22Rv1 (cell line): Measurements from ENCODE around the gene SORCS2.

ENCODE experiments used
- H3K27ac ChIP-seq: fragments of 450-650 bp; 2 replicates; pipeline ENCODE4 v1.5.1; 2017
- CTCF ChIP-seq: fragments of 450-650 bp; IDR thresholded peaks from 2 replicates; pipeline ENCODE4 v1.5.1; 2017; ENCODE audit warnings: mild to moderate bottlenecking
- ZFX ChIP-seq: fragments of 450-650 bp; IDR thresholded peaks from 2 replicates; pipeline ENCODE4 v1.6.1; 2017; ENCODE audit warnings: antibody characterized with exemption, borderline replicate concordance

SORCS2 gene

DNA sequence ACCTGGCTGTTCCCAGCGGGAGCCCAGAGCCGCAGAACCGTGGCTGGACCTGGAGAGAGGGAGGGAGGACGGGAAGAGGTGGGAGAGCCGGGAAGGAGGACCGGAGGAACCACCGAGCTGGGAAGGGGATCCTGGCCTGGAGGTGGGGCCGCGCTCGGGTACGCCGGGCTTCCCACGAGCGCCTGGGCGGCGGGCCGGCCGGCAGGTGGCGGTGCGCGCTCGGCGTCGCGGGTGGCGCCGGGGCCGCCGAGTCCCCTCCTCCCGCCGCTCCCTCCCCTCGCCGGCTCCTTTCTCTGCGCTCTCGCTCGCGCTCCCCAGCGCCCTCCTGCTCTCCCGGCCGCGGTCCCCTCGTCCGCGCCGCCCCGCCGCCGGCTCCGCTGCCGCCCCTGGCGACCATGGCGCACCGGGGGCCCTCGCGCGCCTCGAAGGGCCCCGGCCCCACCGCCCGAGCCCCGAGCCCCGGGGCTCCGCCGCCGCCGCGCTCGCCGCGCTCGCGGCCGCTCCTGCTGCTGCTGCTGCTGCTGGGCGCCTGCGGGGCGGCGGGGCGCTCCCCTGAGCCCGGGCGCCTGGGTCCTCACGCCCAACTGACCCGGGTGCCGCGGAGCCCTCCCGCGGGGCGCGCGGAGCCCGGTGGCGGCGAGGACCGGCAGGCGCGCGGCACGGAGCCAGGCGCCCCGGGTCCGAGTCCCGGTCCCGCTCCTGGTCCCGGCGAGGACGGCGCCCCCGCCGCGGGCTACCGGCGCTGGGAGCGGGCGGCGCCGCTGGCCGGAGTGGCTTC, at the start of gene SORCS2:
SORCS2 (plus strand) TSS at position 287 of the 778 bp plus-strand sequence.
- H3K27ac ChIP-seq: no peak within 1 kb of the TSS
- TF ChIP-seq ZFX (no peak), CTCF (peak; percentile 86)

GRCh38 chr4:7144374-7145290, 47.7 kb upstream of the SORCS2 start:
- TF ChIP-seq ZFX (no peak), CTCF (no peak)
- H3K27ac ChIP-seq: no peak overlapping the region

DNA sequence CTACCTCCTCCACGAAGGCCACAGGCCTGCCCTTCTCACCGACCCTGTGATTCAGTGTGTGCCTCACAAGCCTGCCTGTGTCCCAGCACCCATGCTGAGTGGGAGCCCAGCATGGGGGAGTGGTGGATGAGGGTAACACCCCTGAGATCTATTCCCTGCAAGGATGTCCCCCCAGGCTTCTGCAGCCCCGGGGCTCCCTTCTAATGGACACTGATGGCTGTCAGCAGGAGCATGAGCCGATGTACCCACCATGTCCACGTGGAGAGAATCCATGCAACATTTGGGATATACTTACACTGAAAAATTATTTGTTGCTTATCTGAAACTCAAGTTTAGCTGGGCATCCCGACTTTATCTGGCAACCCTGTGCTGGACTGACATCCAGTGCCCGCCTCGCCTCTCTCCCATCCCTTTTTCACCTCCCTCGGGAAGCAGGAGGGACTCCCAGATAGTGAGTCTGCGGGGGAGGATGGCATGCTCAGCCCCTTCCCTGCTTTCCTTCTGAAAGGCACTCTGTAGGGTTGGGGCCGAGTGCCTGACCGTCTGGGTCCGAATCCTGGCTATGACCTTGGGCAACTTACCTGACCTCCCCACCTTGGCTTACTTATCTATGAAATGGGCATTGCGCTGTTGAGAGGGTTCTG, 46.9 kb upstream of the SORCS2 start:
- H3K27ac ChIP-seq: no peak overlapping the region
- TF ChIP-seq CTCF (no peak), ZFX (no peak)

DNA sequence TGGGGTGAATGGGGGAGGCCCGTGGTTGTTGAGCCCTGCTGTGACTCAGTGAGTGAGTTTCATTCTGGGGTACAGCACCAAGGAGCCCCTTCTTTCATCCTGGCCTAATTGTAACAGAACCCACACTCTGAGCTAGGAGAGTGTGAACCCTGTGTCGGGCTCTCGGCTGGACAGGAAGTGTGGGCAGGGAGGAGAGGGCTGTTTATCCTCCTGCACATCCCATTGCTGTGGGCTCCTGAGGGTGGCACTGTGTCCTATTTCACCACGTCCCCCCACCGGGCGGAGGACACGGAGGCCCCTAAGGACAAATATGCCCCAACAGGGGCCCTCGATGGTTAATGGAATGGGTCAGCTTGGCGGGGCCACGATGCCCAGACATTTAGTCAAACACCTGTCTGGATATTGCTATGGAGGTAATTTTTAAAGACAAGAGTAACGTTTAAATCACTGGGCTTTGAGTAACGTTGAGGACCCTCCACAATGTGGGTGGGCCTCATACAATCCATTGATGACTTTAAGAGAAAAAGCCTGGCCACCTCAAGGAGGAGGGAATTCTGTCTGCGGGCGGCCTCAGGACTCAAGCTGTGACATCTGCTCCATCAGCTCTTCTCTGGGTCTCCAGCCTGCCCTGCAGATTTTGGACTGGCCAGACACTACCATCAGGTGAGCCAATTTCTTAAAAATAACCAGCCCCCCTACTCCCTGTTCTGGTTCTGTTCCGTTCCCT, 46.1 kb upstream of the SORCS2 start:
- H3K27ac ChIP-seq: no peak overlapping the region
- no peak for TF ChIP-seq CTCF
- TF ChIP-seq ZFX: no peak

DNA sequence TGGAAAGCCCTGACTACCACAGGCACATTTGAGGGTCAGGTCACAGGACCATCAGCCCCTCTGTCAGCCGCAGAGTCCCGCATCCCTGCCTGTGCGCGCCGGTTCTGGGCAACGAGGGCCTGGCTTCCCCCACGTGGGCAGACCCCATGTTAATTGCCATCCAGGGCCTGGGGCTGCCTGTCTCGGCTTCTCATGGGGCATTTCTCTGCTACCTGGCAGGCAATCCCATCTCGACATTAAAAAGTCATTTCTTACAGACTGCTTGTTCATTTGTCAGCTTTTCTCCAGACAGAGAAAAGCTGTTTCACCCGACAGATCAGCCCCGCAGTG, 45.6 kb upstream of the SORCS2 start:
- H3K27ac ChIP-seq: no peak overlapping the region
- TF ChIP-seq ZFX (no peak), CTCF (no peak)

GRCh38 chr4:7147261-7147660, 45.1 kb upstream of the SORCS2 start:
- no peak overlapping the region for H3K27ac ChIP-seq
- TF ChIP-seq ZFX (no peak), CTCF (no peak)
